Fibroblast of the aortic adventitia (primary cell): ENCODE data around the gene RAB33B. TPM values are rescaled to one million over a fixed set of nuclear protein-coding genes. Genes with fewer than 3 reads are reported as not detected.
"Not testable (repeated sequence)": the region's sequence is repeated elsewhere in the genome, so short reads cannot be mapped to it uniquely, and the experiment has no call there.

Experiments
- DNase-seq: peaks from one replicate; pipeline ENCODE4 v3.0.0-alpha.2; 2010; ENCODE audit warnings: low read depth
- H3K4me3 ChIP-seq: 2 replicates; pipeline ENCODE4 v1.5.1; 2011; ENCODE audit warnings: low read depth, mild to moderate bottlenecking, control low read depth, low read length, moderate library complexity
- CTCF ChIP-seq: IDR thresholded peaks from 2 replicates; pipeline ENCODE4 v1.5.1; 2011; ENCODE audit warnings: mild to moderate bottlenecking, low read length, control low read depth, inconsistent platforms; ENCODE audit not compliant: insufficient read depth
- total RNA-seq: library from RNA; depleted of rRNA; stranded (reverse); fragments of >200 nt; gene quantifications from 2 replicates; pipeline ENCODE4 v1.2.3, GENCODE V29; 2012; ENCODE audit warnings: low replicate concordance

Gene RAB33B
- total RNA-seq, 1 donor = 16.1 TPM

GRCh38 chr4:139461022-139461628 lies 7.2 kb downstream of the RAB33B start:
- no peak for TF ChIP-seq CTCF
- H3K4me3 ChIP-seq = no peak overlapping the region
- DNase-seq = no peak

GRCh38 chr4:139464512-139464911 lies 10.6 kb downstream of the RAB33B start:
- DNase-seq = not testable (repeated sequence)

GRCh38 chr4:139465922-139466321 lies 12.0 kb downstream of the RAB33B start:
- DNase-seq = no peak
- no peak for TF ChIP-seq CTCF
- no peak overlapping the region for H3K4me3 ChIP-seq

More at GRCh38 chr4:139464512-139464911, 10.6 kb downstream of the RAB33B start:
- H3K4me3 ChIP-seq = not testable (repeated sequence)

GRCh38 chr4:139468756-139469155 lies 14.8 kb downstream of the RAB33B start:
- not testable (repeated sequence) for H3K4me3 ChIP-seq, DNase-seq

- H3K4me3 ChIP-seq = no peak overlapping the region
- peak; percentile 17 for DNase-seq
- TF ChIP-seq CTCF = no peak
Measured at GRCh38 chr4:139469216-139469615, 15.3 kb downstream of the RAB33B start.

- no peak overlapping the region for H3K4me3 ChIP-seq
- DNase-seq = no peak
- no peak for TF ChIP-seq CTCF
Measured at GRCh38 chr4:139469869-139470268, 15.9 kb downstream of the RAB33B start.

- H3K4me3 ChIP-seq = no peak overlapping the region
- DNase-seq = no peak
- no peak for TF ChIP-seq CTCF
Measured at GRCh38 chr4:139470295-139470694, 16.4 kb downstream of the RAB33B start.

GRCh38 chr4:139470997-139471665 lies 17.2 kb downstream of the RAB33B start:
- no peak overlapping the region for H3K4me3 ChIP-seq
- no peak for TF ChIP-seq CTCF
- no peak for DNase-seq
